Measurements from ENCODE around the gene SLC13A1. TPM values are rescaled to one million over a fixed set of nuclear protein-coding genes. Genes with fewer than 3 reads are reported as not detected.

The SLC13A1 gene
- total RNA-seq, 1 experiment from 2014 or later, result 0.04 TPM

GRCh38 chr7:123126171-123126570, 73.6 kb downstream of the SLC13A1 start:
- no peak overlapping the region for H3K4me3 Mint-ChIP-seq
- H3K9me3 Mint-ChIP-seq, result no peaks in the 10 kb centered on the region
- no peaks in the 10 kb centered on the region for H3K27me3 Mint-ChIP-seq (ENCODE audit: low read depth)
- no peak for DNase-seq (ENCODE audit: low spot score)
- ATAC-seq, result no peak
- ChIA-PET POLR2A (no interaction called here), CTCF (interaction anchor here (1.1 kb wide), 1 partner anchor 29 kb away, joined by 4 read pairs; no protein-coding TSS in a partner anchor)
- no peaks in the 10 kb centered on the region for H3K36me3 Mint-ChIP-seq
- H3K4me1 Mint-ChIP-seq, result no peaks in the 10 kb centered on the region
- no peak overlapping the region for H3K27ac Mint-ChIP-seq
- no peak for TF ChIP-seq NR3C1 (CRISPR knock-in tag; conservative IDR thresholded peaks at IDR 0.05; ENCODE audit: low read depth)
- no peak for TF ChIP-seq STAT6 (CRISPR knock-in tag; conservative IDR thresholded peaks at IDR 0.05; ENCODE audit: low read depth)
- TF ChIP-seq ZMAT4 (CRISPR knock-in tag; IDR thresholded peaks at IDR 0.05), result no peak

- ChIA-PET CTCF (no interaction called here), POLR2A (no interaction called here)
- Mint-ChIP-seq H3K27ac (no peak overlapping the region), H3K4me1 (no peaks in the 10 kb centered on the region), H3K27me3 (ENCODE audit: low read depth) (no peaks in the 10 kb centered on the region), H3K36me3 (no peaks in the 10 kb centered on the region), H3K9me3 (no peaks in the 10 kb centered on the region), H3K4me3 (no peak overlapping the region)
- TF ChIP-seq ZNF232 (CRISPR knock-in tag; IDR thresholded peaks at IDR 0.05), result no peak
- ATAC-seq (no peak; the same call in 1 of the 2 replicates), DNase-seq (ENCODE audit: low spot score) (no peak)
Observed at GRCh38 chr7:123125231-123125630, 74.5 kb downstream of the SLC13A1 start.

GRCh38 chr7:123122916-123123315, 76.9 kb downstream of the SLC13A1 start:
- H3K4me3 Mint-ChIP-seq, result no peak overlapping the region

More at GRCh38 chr7:123122916-123123315, 76.9 kb downstream of the SLC13A1 start:
- ChIA-PET POLR2A (no interaction called here), CTCF (no interaction called here)
- Mint-ChIP-seq H3K27me3 (ENCODE audit: low read depth) (no peaks in the 10 kb centered on the region), H3K9me3 (no peaks in the 10 kb centered on the region), H3K27ac (no peak overlapping the region), H3K36me3 (no peaks in the 10 kb centered on the region), H3K4me1 (peaks cover 11% of the 10 kb centered on the region)
- TF ChIP-seq ZNF512 (CRISPR knock-in tag; IDR thresholded peaks at IDR 0.05; ENCODE audit: borderline replicate concordance), result no peak
- no peak for TF ChIP-seq ZNF232 (CRISPR knock-in tag; IDR thresholded peaks at IDR 0.05)
- no peak for TF ChIP-seq USF2 (CRISPR knock-in tag; IDR thresholded peaks at IDR 0.05)
- no peak for TF ChIP-seq HMGA2 (CRISPR knock-in tag; IDR thresholded peaks at IDR 0.05)
- no peak for TF ChIP-seq MLX (CRISPR knock-in tag; IDR thresholded peaks at IDR 0.05)
- TF ChIP-seq MAX (CRISPR knock-in tag; IDR thresholded peaks at IDR 0.05), result no peak
- no peak for TF ChIP-seq PREB (CRISPR knock-in tag; IDR thresholded peaks at IDR 0.05; ENCODE audit: borderline replicate concordance)
- no peak for TF ChIP-seq ZNF281 (CRISPR knock-in tag; IDR thresholded peaks at IDR 0.05)
- DNase-seq (ENCODE audit: low spot score) (no peak), ATAC-seq (no peak)
